Measurements from ENCODE around the gene ARHGAP25.

Gene ARHGAP25

GRCh38 chr2:68850524-68850923 lies 115.9 kb downstream of the ARHGAP25 start:
- CTCF ChIA-PET, result interaction anchor here (0.9 kb wide), 1 partner anchor 17 kb away, joined by 3 read pairs; no protein-coding TSS in a partner anchor
- no peak overlapping the region for H3K27ac ChIP-seq
- TF ChIP-seq CTCF (conservative IDR thresholded peaks at IDR 0.05; ENCODE audit: low read depth), result no peak
- no peak for DNase-seq (ENCODE audit: low spot score)
- POLR2A ChIA-PET (ENCODE audit: low non-redundant PET), result no interaction called here

GRCh38 chr2:68853035-68853434 lies 118.4 kb downstream of the ARHGAP25 start:
- ChIA-PET POLR2A (ENCODE audit: low non-redundant PET) (no interaction called here), CTCF (interaction anchor here (0.6 to 1.2 kb wide), 3 partner anchors 11 to 101 kb away, joined by 3 to 4 read pairs (median 4); no protein-coding TSS in a partner anchor)
- TF ChIP-seq CTCF (conservative IDR thresholded peaks at IDR 0.05; ENCODE audit: low read depth), result no peak
- no peak for DNase-seq (ENCODE audit: low spot score)
- H3K27ac ChIP-seq, result no peak overlapping the region

GRCh38 chr2:68853915-68854314 lies 119.3 kb downstream of the ARHGAP25 start:
- ChIA-PET CTCF (interaction anchor here (0.6 to 1.2 kb wide), 2 partner anchors 12 to 102 kb away, joined by 4 read pairs; no protein-coding TSS in a partner anchor), POLR2A (ENCODE audit: low non-redundant PET) (no interaction called here)
- TF ChIP-seq CTCF (conservative IDR thresholded peaks at IDR 0.05; ENCODE audit: low read depth), result no peak
- DNase-seq (ENCODE audit: low spot score), result no peak
- H3K27ac ChIP-seq, result no peak overlapping the region

- no peak overlapping the region for H3K27ac ChIP-seq
- TF ChIP-seq CTCF (conservative IDR thresholded peaks at IDR 0.05; ENCODE audit: low read depth), result no peak
- CTCF ChIA-PET, result no interaction called here
- DNase-seq (ENCODE audit: low spot score), result no peak
- POLR2A ChIA-PET (ENCODE audit: low non-redundant PET), result no interaction called here
These were observed 119.9 kb downstream of the ARHGAP25 start for GRCh38 chr2:68854476-68854875.

GRCh38 chr2:68855550-68855949 lies 120.9 kb downstream of the ARHGAP25 start:
- TF ChIP-seq CTCF (conservative IDR thresholded peaks at IDR 0.05; ENCODE audit: low read depth), result no peak
- no peak for DNase-seq (ENCODE audit: low spot score)
- CTCF ChIA-PET, result no interaction called here
- POLR2A ChIA-PET (ENCODE audit: low non-redundant PET), result no interaction called here
- no peak overlapping the region for H3K27ac ChIP-seq

GRCh38 chr2:68857202-68857845 lies 122.7 kb downstream of the ARHGAP25 start:
- no peak for DNase-seq (ENCODE audit: low spot score)
- POLR2A ChIA-PET (ENCODE audit: low non-redundant PET), result no interaction called here
- CTCF ChIA-PET, result interaction anchor here (0.7 kb wide), 1 partner anchor 884 kb away, joined by 4 read pairs; no protein-coding TSS in a partner anchor
- H3K27ac ChIP-seq, result no peak overlapping the region
- no peak for TF ChIP-seq CTCF (conservative IDR thresholded peaks at IDR 0.05; ENCODE audit: low read depth)
